DMS153 (cell line): ENCODE data around the gene PPP1R10.
"Not testable (repeated sequence)": the region's sequence is repeated elsewhere in the genome, so short reads cannot be mapped to it uniquely, and the experiment has no call there.

Experiments
- DNase-seq: peaks from one replicate; lab custom pipeline; 2025; lab: John Stamatoyannopoulos, UW

PPP1R10 gene

GRCh38 chr6:30616811-30617564 lies at the start of gene PPP1R10:
Gene PPP1R10 (minus strand): TSS chr6:30617243. CDS start chr6:30609944, 7,299 bp downstream.
- DNase-seq, result peak; percentile 99

GRCh38 chr6:30666300-30666699 lies 49.3 kb upstream of the PPP1R10 start:
- not testable (repeated sequence) for DNase-seq

GRCh38 chr6:30664994-30665767 lies 48.1 kb upstream of the PPP1R10 start:
- no peak for DNase-seq

GRCh38 chr6:30657922-30658321 lies 40.9 kb upstream of the PPP1R10 start:
- not testable (repeated sequence) for DNase-seq

- no peak for DNase-seq
These were observed 40.4 kb upstream of the PPP1R10 start for GRCh38 chr6:30657454-30657853.

GRCh38 chr6:30656513-30656912 lies 39.5 kb upstream of the PPP1R10 start:
- DNase-seq, result no peak

GRCh38 chr6:30655743-30656094 lies 38.7 kb upstream of the PPP1R10 start:
- DNase-seq, result no peak

GRCh38 chr6:30654798-30655742 lies 38.0 kb upstream of the PPP1R10 start:
- DNase-seq, result no peak

- DNase-seq, result no peak
These were observed 34.1 kb upstream of the PPP1R10 start for GRCh38 chr6:30651143-30651542.

- DNase-seq, result peak; percentile 15
These were observed 30.4 kb upstream of the PPP1R10 start for GRCh38 chr6:30647242-30648116.

- peak; percentile 82 for DNase-seq
These were observed 29.6 kb upstream of the PPP1R10 start, which contains the start of gene C6orf136 for GRCh38 chr6:30646450-30647241. Gene C6orf136 (plus strand): TSS chr6:30647133. CDS start chr6:30647232, 99 bp downstream.

- no peak for DNase-seq
These were observed 28.9 kb upstream of the PPP1R10 start for GRCh38 chr6:30645989-30646388.

- DNase-seq, result no peak
These were observed 27.7 kb upstream of the PPP1R10 start for GRCh38 chr6:30644769-30645168.

GRCh38 chr6:30643656-30644055 lies 26.6 kb upstream of the PPP1R10 start:
- no peak for DNase-seq

- no peak for DNase-seq
These were observed 24.0 kb upstream of the PPP1R10 start for GRCh38 chr6:30641048-30641447.

- no peak for DNase-seq
These were observed 23.4 kb upstream of the PPP1R10 start for GRCh38 chr6:30640481-30640880.

GRCh38 chr6:30635834-30636233 lies 18.8 kb upstream of the PPP1R10 start:
- DNase-seq, result no peak

- peak; percentile 65 for DNase-seq
These were observed 9.7 kb upstream of the PPP1R10 start, which contains the start of gene ATAT1 for GRCh38 chr6:30626484-30627366. Gene ATAT1 (plus strand): TSS chr6:30626874.

GRCh38 chr6:30625511-30625910 lies 8.5 kb upstream of the PPP1R10 start:
- DNase-seq, result no peak
